HG03442 (cell line): ENCODE measurements around the gene CTNNA3.

ENCODE experiments used
- ATAC-seq: cut with Tn5 transposase; IDR thresholded peaks from one replicate; pipeline ENCODE4 v1.9.1; 2021; ENCODE audit warnings: mild to moderate bottlenecking, moderate library complexity; ENCODE audit not compliant: unreplicated experiment

The CTNNA3 gene

GRCh38 chr10:65910209-65910608, 1785.8 kb downstream of the CTNNA3 start:
- ATAC-seq = no peak

DNA sequence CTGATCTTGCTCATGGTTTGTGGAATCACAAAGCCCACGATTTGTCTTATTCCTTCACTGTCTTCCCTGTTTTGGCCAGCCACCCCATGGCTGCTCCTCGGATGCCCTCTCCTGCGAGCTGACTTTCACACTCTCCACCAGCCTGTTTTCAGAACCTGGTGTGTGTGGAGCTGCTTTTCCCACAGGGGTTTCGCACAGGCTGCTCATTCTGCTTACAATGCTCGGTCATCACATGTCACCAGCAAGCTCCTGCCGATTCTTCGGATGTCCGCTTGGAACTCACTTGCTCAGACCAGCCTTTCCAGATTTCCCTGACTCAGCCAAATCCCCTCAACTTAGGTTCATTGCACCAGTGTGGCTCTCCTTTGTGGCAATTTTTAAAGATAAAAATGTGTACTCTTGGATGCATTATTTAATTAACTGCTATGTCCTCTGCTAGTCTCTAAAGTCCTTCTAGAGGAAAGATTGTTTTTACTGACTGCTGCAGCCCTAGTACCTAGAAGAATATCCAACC, 1788.7 kb downstream of the CTNNA3 start:
- no peak for ATAC-seq

GRCh38 chr10:65903620-65904019, 1792.4 kb downstream of the CTNNA3 start:
- no peak for ATAC-seq

GRCh38 chr10:65900271-65900670, 1795.7 kb downstream of the CTNNA3 start:
- ATAC-seq = no peak

- no peak for ATAC-seq
Observed at GRCh38 chr10:65898055-65898454, 1797.9 kb downstream of the CTNNA3 start.

DNA sequence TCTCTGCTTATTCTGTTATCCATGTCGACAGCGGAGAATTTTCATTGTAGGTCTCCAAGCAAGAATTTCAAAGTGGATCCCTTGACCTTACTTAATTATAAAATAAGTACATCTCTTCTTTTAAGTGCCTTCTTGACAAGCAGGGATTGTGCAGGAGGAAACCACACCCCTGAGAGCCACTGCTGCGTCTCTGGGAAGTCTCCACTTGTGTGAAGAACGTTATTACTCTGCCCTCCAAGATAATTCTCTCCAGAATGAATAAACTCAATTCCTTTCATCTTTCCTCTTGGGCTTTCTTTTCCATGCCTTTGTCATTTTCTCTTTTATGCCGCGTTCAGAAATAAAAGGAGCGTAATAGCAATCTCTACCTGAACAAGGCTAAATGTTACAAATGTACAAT, 1801.0 kb downstream of the CTNNA3 start:
- ATAC-seq = no peak

- no peak for ATAC-seq
Observed at GRCh38 chr10:65894379-65894778, 1801.6 kb downstream of the CTNNA3 start.

DNA sequence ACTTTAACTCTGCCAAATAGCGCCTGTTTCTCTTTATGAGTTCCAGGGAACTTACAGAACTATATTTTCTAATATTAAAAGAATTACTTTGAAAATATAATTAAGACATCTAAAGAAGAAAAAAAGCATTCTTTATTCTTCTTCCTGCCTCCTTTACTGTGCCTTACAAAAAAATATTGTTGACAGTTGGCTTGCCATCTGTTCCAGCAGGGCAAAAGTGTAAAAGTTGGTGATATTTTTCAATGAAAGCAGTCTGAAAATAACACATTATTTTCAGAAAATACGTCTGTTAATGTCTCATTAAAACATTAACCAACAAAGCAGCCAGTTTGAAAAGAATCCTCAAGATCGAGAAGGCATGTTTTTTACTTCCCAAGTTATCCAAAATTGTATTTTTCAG, 1802.3 kb downstream of the CTNNA3 start:
- ATAC-seq = no peak

DNA sequence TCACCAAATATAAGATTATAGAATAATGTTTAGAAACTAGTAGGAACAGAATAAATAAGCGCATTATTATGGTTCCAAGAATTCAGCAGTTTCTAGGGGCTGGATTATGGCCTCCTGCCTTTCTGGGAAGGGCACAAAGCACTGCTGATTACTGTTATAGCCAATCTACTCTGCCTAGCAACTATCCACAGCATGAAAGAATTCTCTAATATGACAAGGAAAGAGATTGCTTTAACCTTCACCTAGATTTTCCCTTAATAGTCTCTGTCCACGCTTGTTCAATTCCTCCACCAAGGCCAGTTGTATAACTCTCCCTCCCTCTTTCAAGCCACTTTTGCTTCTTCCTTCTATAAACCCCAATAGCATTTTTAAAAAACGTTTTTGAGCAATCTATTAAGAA, 1803.7 kb downstream of the CTNNA3 start:
- no peak for ATAC-seq

- ATAC-seq = peak; percentile 86
Observed at GRCh38 chr10:65891073-65891981, 1804.7 kb downstream of the CTNNA3 start.

- ATAC-seq = no peak
Observed at GRCh38 chr10:65864529-65864928, 1831.5 kb downstream of the CTNNA3 start.

- ATAC-seq = no peak
Observed at GRCh38 chr10:65864036-65864435, 1832.0 kb downstream of the CTNNA3 start.
